NCI-H82 (cell line): ENCODE measurements around the gene IL2RA.

Experiments used
- DNase-seq: peaks from one replicate; lab custom pipeline; 2025; lab: John Stamatoyannopoulos, UW

Gene IL2RA

DNA sequence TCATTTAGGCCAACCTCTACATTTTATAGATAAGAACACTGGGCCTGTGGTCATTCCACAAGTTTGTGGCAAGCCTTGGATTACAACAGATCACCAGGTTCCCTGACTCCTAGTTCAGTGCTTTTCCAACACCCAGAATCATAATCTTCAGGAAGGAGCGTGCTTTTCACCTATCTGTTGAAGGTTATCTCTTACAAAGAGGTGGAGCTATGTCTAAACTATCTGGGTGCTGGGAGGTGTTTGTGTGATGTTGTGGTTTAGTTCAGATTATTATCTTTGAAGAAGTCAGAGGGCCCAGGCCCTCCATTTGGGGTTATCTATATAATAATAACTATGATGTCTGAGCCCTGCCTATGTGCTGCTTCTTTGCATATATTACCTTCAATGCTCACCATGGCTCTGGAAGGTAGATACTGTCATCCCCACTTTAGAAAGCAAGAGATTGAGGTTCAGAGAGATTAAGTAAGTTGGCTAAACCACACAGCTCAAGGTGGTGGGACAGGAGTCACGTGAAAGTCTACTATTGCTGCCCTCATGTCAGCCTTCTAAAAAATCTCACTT, 24.0 kb downstream of the IL2RA start:
- no peak for DNase-seq

DNA sequence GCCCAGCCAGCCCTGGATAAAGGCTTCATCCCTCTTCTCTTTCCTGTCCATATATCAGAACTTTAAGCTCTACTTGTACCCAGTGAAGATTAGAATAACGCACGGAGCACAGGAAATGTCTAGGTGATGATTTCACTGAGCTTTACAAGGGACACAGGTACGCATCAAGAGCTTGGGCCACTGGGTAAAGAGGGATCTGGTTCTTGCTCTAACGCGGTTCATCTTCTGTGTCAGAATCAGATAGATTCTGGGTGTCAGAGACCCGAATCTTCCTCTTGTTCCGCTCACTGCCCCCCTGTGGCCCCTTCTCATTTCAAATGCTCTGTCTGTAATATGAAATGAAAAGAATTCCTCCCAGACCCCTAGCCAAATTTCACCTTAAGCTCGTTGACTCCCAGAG, 24.7 kb downstream of the IL2RA start:
- DNase-seq = no peak

DNA sequence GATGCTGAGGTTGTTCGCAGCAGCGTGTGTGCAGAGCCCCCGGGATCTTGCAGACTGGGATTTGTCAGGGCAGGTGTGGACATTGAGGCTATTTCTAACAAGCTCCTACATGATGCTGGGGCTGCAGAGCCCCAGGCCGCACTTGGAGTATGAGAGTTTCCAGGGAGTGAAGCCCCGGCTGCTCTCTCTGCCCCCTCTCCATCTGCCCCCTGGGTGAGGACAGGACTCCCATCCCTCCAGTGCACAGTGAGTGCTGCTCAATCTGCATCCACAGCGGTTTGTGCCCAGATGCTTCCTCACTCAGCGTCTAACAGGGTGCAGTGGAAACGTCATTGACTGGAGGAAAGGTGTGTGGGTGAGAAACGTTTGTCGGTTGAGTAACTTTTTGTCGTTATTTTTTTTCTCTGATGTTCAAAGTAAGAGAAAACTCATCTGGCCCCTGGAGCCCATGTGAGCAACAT, 25.3 kb downstream of the IL2RA start:
- DNase-seq = no peak

DNA sequence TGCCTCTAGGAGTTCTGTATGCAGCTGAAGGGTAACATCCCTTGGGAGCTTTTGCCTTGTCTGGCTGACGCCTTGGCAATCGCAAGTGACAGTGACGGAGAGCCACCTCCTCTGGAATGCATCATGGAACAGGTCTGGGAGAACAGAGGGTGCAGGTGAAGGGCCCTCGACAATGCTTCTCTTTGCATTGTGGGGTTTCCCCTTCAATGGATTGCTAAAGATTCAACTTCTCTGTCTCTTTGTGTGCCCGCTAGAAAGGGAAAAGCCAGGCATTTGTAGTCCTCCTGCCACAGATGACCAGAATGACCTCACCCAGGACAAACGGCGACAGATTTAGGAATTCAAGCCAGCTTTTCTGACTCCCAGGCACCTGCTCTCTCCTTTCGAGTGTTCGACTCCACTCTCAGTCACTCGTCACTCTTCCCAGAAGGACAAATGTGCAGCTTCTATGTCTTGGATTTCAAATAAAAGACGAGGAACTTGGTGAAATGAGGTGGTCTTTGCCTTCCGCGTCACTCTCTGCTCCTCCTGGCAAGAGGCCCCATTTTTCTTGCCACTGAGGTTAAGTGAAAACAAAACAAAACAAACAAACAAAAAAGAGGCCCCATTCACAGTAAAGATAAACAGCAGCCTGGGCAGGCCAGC, 26.1 kb downstream of the IL2RA start:
- DNase-seq = no peak

DNA sequence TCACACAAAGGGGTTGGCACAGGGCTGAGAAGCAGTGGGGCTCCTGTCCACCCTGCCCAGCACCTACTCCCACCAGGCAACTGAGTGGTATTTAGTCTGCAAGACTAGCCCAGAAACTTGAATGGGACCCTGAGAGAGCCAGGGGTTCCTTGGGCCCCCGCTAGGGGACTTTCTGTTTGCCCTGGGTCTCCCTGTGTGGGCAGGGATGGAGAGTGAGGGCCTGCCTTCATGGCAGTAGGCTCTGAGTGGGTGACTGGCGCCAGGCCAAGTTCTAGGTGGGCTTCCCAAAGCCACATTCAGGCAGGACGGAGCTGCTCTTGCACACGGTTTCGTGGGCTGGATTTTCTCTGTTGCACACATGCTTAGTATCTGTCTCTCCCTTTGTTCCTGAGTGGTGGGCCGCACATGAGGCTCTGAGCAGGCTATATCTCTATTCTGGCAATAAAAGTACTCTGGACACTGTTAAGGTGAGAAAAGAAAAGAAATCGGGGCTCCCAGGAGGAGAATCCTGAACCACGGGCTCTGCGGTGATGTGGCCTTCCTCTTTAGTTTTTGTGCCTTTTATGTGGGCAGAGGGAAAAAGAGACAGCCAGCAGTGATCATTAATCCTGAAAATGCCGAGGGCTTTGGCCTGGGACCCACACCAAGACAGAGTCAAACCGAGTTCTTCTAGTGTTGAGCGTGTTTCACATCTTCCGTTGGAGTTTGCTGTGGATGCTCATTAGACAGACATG, 26.9 kb downstream of the IL2RA start:
- no peak for DNase-seq

DNA sequence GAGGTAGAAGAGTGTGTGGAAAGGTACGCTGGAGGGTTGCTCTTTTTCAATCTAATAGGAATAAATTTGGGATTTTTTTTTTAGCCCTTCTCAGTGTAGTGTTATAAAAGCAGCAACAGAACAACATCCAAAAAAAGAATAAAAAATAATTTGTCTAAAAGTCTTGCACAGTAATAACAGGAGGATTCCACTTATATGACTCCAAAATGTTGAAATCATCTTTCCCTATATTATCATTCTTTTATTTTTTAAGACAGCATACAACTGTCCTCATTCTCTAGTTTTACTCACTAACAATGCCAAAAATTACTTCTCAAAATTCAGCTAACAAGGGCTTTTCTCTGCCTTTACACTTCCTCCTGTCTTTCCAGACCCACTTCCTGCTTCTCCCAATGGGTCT, 27.8 kb downstream of the IL2RA start:
- DNase-seq = no peak

DNA sequence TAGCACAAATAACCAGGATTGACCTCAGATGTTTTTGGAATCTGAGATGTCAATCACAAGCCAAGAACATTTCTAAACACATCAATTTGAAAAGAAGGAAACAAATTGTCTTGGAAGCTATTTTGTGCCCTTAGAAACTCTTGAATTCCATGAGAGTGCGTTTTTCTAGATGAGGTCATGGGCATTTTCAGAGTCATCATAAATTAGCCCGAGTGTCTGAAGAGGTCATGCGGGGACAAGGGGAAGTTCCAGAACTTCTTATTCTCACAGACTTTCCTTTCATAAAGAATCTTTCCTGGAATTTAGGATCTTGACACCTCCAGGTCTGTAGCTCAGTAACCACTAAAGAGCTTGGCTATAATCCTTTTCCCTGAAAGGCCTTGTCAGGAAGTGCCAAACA, 28.2 kb downstream of the IL2RA start:
- no peak for DNase-seq

DNA sequence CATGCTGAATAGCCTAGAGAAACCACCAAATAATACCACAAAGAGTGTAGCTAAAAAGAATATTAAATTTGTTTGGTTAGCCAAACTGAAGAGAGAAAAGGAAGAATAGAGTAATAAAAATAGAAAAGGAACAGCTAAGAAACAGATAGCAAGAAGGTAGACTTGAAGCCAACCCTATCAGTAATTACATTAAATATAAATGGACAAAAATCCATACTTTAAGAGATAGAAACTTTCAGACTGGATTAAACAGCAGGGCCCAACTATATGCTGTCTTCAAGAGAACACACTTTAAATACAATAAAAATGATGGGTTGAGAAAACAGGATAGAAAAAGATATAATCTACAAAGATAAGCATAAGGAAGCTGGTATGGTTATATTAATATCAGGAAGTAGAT, 31.2 kb downstream of the IL2RA start:
- no peak for DNase-seq

DNA sequence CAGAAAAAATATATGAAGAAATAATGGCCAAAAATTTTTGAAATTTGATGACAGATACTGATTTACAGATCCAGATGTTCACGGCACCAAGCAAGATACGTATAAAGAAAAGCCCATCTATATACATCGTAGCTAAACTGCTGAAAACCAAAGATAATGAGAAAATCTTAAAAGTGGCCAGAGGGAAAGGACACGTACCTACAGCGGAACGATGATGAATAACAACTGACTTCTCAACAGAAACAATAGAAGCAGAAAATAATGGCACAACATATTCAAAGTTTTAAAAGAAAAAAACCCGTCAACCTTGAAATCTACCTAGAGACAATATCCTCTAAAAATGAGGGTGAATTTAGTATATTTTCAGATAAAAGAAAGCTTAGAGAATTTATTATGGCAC, 31.9 kb downstream of the IL2RA start:
- DNase-seq = no peak

DNA sequence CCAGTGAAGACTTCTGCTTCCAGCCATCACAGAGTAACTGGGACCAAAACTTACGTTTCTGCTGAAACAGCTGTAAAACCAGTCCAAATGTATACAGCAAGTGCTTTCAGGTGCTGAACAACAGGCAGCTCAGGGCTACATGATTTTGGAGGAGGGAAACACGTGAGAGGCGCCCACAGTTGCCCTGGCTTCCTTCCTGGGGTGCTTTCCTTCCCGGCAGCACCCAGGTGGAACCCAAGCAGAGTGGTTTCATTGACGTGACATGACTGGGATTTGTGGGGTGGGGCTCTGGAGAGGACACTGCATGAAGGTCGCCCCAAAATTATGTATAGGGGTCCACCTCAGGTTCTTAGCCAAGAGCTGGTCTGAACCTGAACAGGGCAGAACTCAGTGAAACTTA, 34.2 kb downstream of the IL2RA start:
- no peak for DNase-seq

DNA sequence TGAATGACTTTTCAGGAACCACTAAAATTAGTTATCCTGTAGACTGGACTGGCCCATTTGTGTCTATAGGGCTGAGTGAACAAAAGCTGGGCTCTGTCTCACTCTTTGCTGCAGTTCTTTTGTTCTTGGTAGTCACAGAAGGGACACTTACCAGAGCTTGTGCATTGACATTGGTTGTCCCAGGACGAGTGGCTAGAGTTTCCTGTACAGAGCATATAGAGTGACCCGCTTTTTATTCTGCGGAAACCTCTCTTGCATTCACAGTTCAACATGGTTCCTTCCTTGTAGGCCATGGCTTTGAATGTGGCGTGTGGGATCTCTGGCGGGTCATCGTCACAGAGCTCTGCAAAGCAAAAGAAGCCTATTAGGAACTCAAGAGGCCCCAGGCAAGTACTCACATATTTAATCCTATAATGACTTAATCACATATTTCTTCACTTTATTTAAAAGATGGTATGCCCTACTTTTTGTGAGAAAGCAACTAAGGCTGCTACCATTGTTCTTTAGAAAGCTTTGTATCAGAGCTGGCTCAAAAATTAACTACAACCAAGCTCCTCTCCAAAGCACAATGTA, 36.4 kb downstream of the IL2RA start:
- DNase-seq = no peak

DNA sequence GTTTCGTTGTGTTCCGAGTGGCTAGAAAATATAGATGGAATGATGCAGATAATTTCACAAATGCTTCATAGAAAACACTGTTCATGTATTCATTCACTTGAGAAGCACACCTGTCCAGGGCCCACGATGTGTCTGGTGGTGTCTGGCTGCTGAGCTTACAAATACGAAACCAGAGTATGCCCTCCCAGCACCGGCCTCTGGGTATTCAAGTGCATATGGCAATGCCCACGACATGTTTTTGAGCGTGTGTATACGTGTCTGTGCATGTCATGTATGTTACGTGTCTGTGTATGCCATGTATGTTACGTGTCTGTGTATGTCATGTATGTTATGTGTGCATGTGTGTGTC, 37.9 kb downstream of the IL2RA start:
- no peak for DNase-seq

DNA sequence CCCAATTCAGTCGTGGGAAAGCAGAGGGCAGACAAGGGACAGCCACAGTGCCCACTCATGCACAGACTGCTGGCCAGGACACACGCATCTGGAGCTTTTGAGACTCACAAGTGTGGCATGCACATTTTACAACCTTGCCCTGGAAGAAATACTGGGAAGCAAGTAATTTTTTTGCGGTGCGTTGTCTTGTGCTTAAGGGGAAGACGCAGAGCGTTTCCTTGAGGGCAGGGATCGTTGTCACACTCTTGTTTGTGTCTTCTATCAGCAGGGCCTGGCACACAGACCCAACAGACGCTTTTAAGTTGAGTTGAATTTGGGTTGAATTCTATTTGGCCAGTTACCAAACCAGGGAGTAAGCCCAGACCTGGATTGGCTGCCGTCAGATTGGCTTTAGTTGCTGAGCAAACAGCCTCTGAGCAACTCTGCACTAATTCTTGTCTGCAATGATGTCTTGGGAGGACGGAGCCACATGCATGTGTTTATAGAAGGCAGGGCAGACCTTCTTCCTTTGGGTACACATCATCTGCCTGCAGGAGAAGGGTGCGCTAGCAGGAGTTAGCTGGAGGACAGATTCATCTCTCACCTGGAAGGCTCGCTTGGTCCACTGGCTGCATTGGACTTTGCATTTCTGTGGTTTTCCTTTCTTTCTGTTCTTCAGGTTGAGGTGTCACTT, 38.4 kb downstream of the IL2RA start:
- DNase-seq = no peak

DNA sequence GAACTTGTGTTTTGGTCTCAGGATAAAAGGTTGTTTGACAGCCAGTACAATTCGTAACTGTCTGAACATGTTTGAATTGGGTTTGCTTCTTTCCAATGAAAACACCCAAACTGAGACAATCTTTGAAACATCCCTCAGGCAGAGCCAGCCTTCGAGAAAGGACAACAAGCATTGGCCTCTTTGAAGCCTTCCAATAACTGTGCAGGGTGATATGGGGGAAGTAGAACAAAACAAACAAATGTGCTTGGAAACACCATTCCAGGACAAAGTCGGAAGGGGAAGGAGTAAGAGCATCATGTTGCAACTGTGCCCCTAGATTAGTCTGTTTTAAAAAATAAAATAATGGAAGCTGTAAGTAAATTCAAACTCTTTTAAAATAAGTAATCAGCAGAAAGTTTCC, 39.5 kb downstream of the IL2RA start:
- no peak for DNase-seq

DNA sequence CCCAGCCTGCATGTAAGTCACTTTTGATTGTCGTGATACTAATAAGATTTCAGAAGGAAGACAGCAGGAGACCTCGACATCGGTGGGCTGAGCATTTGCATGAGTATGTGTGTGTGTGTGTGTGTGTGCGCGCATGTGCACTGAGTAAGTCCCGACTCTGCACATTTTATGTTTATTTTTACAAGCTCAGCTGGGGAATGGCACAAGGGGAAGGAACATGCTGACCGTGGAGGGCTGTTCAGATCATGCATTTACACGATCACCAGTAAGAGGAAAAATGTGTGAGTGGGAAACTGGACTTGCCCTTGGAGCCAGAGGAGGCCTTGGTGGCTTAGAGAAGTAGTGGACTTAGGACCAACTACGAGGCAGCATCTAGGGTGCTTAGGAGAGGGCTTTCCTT, 41.3 kb downstream of the IL2RA start:
- DNase-seq = no peak

DNA sequence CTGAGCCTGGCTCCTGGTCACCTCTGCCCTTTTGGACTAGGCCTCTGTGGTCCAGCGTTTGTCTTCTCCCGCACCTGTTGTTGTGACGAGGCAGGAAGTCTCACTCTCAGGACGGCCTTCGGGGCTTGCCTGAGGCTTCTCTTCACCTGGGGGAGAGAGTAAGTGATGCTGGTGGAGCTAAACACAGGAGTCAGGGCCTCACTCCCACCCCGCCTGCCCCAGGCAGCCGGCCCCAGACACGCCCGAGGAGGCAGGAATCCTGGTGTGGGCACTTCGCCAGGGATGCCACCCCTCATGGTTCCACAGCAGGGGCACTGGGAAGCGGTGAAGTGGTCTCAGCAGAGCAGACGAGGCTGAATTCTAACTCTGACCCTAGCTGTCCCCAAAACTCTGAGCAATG, 42.4 kb downstream of the IL2RA start:
- no peak for DNase-seq

DNA sequence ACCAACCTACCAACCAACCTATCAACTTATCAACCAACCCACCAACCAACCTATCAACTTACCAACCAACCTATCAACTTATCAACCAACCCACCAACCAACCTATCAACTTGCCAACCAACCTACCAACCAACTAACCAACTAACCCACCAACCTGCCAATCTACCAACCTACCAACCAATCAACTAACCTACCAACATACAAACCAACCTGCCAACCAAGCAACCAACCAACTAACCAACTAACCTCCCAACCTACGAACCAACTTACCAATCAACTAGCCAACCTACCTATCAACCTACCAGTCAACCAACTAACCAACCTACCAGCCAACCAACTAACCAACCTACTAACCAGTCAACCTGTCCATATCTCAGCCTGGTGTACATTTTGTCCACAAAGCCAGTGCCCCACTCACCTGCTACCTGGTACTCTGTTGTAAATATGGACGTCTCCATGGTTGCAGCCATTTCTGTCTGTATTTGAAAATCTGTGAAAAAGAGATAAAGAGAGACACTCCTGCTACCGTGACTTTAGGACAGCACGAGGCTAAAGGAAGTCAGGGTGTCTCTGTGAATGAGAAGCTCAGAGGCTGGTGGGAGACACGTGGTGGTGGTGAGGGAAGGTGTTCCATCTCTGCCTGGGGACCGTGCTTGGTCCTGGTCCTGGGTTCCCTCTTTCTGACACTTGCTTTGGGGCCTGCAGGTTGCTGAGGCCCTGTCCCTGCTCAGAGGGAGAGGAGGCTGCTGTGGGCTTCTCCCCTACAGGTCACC, 43.0 kb downstream of the IL2RA start:
- no peak for DNase-seq

DNA sequence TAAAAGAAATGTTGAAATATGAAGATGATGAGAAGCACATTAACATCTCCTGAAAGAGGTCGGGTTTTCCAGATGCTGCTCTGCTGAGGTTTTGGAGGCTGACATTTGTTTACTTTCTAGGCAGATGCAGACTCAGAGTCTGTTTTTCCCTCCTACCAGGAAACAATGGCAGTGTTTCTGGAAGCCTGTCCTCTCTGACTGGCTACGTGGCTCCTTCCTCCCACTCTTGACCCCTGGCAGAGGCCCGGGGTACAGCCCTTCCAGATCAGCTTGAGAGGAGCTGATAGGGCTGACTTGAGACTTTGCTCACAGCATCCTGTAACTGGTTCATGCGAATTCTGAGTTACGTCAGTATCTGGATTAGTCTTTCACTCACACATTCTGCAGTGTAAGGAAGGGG, 43.7 kb downstream of the IL2RA start:
- no peak for DNase-seq

DNA sequence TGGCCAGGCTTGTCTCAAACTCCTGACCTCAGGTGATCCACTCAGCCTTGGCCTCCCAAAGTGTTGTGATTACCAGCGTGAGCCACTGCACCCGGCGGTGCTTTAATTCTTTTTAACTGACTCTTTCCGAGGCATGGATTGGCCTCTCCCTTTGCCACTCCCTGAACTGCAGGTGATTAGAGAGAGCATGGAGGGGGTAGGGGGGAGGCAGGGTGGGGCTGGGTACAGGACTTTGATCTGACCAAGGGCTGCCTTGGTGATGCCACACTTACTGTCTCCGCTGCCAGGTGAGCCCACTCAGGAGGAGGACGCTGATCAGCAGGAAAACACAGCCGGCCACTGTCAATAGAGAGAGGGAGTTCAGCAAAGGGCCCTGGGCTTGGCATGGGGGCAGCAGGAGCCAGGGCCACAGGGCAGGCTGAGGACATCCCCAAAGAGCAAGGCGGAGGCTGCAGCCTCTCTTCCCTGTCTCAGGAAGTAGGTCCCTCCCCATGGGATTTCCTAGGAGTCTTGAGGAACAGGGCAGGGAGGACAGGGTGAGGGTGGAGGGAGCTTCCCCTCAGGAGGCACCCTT, 44.3 kb downstream of the IL2RA start:
- no peak for DNase-seq

DNA sequence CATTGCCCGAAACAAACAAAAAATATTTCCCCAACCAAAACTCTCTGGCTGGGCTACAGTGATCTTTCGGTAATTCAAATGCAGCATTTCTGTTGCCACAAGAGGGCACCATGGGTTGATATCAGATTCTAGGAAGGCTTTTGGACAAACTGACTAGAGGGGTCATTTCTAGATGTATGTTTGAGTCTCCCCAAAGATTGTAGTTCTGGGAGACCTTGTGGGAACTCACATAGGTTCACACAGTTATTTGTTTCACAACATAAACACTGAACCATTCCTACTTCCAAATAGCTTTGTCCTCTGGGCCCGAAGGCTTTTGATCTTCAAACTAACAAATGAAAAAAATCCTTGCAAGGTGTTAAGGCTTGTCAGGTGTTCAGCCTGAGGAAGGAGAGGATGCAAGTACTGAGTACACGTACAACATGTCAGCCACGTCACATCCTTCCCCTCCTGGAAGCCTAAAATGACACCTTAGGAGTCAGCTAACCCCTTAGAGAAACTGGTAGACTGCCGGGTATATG, 47.9 kb downstream of the IL2RA start:
- DNase-seq = peak; percentile 36

DNA sequence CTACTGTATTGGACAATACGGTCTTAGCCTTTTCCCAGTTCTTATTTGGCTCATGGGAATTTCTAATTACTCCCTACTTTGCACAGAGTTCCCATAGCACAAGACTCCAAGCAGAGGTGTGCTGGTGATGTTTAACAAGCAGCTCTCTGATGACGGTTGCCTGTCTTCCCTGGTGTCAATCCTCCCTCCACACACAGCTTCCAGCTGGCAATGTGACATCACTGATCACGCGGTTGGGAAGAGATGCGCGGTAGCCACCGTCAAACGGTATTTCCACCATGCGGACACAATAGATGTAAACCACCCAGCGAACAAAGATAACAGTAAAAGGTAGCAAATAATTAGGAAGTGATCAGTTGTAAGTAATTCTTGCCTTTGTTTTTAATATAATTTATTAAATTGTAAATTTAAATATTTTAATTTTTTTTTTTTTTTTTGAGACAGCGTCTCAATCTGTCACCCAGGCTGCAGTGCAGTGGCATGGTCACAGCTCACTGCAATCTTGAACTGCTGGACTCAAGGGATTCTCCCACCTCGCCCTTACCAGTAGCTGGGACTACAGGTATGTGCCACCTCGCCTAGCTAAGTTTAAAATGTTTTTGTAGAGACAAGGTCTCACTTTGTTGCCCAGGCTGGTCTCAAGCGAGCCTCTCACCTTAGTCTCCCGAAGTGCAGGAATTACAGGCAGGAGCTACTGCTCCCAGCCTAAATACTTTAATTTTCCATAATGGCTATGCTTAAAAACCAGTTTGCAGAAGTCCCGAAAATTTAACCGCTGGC, 48.6 kb downstream of the IL2RA start:
- peak; percentile 5 for DNase-seq
